ENCODE results near the gene NFATC4. TPM values are rescaled to one million over a fixed set of nuclear protein-coding genes. Genes with fewer than 3 reads are reported as not detected.

NFATC4 gene
- total RNA-seq, 1 experiment from 2014 or later: 21.6 TPM

GRCh38 chr14:24427537-24428508 lies 59.8 kb downstream of the NFATC4 start:
- no peak for DNase-seq (ENCODE audit: low read depth)

- DNase-seq (ENCODE audit: low read depth): no peak
Measured at GRCh38 chr14:24428628-24429394, 60.8 kb downstream of the NFATC4 start.

Other genes starting within 250 kb of the NFATC4 start
- 8.0 and 12.9 TPM in 2 replicates for gene FITM1, start 237.5 kb upstream of the NFATC4 start, total RNA-seq (2014; rRNA removed)
- gene PSME1, start 232.0 kb upstream of the NFATC4 start, total RNA-seq (2014; rRNA removed): 90.0 and 143 TPM in 2 replicates
- 25.2 and 25.6 TPM in 2 replicates for gene EMC9, start 226.6 kb upstream of the NFATC4 start, total RNA-seq (2014; rRNA removed)
- gene PSME2, start 221.6 kb upstream of the NFATC4 start, total RNA-seq (2014; rRNA removed): 48.4 and 81.9 TPM in 2 replicates
- 44.2 and 82.1 TPM in 2 replicates for gene RNF31, start 220.7 kb upstream of the NFATC4 start, total RNA-seq (2014; rRNA removed)
- gene IRF9, start 206.9 kb upstream of the NFATC4 start, total RNA-seq (2014; rRNA removed): 43.3 and 70.1 TPM in 2 replicates
- 1.6 and 5.5 TPM in 2 replicates for gene REC8, start 196.1 kb upstream of the NFATC4 start, total RNA-seq (2014; rRNA removed)
- 75.0 and 87.9 TPM in 2 replicates for gene IPO4, start 179.4 kb upstream of the NFATC4 start, total RNA-seq (2014; rRNA removed)
- 84.2 and 85.8 TPM in 2 replicates for gene TM9SF1, start 172.7 kb upstream of the NFATC4 start, total RNA-seq (2014; rRNA removed)
- gene TSSK4, start 162.5 kb upstream of the NFATC4 start, total RNA-seq (2014; rRNA removed): not detected in 2 replicates
- gene CHMP4A, start 154.7 kb upstream of the NFATC4 start, total RNA-seq (2014; rRNA removed): 48.6 and 54.1 TPM in 2 replicates
- 16.6 and 18.5 TPM in 2 replicates for gene MDP1, start 152.1 kb upstream of the NFATC4 start, total RNA-seq (2014; rRNA removed)
- 260 and 318 TPM in 2 replicates for gene NEDD8, start 135.8 kb upstream of the NFATC4 start, total RNA-seq (2014; rRNA removed)
- 83.1 and 87.8 TPM in 2 replicates for gene GMPR2, start 135.3 kb upstream of the NFATC4 start, total RNA-seq (2014; rRNA removed)
- gene TINF2, start 125.6 kb upstream of the NFATC4 start, total RNA-seq (2014; rRNA removed): 55.9 and 56.6 TPM in 2 replicates
- 0.38 and 2.5 TPM in 2 replicates for gene TGM1, start 105.0 kb upstream of the NFATC4 start, total RNA-seq (2014; rRNA removed)
- 29.0 and 29.4 TPM in 2 replicates for gene RABGGTA, start 96.6 kb upstream of the NFATC4 start, total RNA-seq (2014; rRNA removed)
- gene DHRS1, start 68.4 kb upstream of the NFATC4 start, total RNA-seq (2014; rRNA removed): 14.4 and 16.1 TPM in 2 replicates
- 23.0 and 23.7 TPM in 2 replicates for gene NOP9, start 68.3 kb upstream of the NFATC4 start, total RNA-seq (2014; rRNA removed)
- gene CIDEB, start 60.2 kb upstream of the NFATC4 start, total RNA-seq (2014; rRNA removed): 0.34 TPM in 1 of 2 replicates, not detected in the other
- 2.4 and 2.5 TPM in 2 replicates for gene LTB4R2, start 58.0 kb upstream of the NFATC4 start, total RNA-seq (2014; rRNA removed)
- 0.90 and 1.7 TPM in 2 replicates for gene LTB4R, start 56.7 kb upstream of the NFATC4 start, total RNA-seq (2014; rRNA removed)
- gene ADCY4, start 33.1 kb upstream of the NFATC4 start, total RNA-seq (2014; rRNA removed): under 0.01 TPM in 1 of 2 replicates, not detected in the other
- not detected in 2 replicates for gene RIPK3, start 28.2 kb upstream of the NFATC4 start, total RNA-seq (2014; rRNA removed)
- 0.06 TPM in 2 replicates for gene NYNRIN, start 30.8 kb downstream of the NFATC4 start, total RNA-seq (2014; rRNA removed)
- 1.3 and 1.9 TPM in 2 replicates for gene CBLN3, start 61.5 kb downstream of the NFATC4 start, total RNA-seq (2014; rRNA removed)
- gene KHNYN, start 61.8 kb downstream of the NFATC4 start, total RNA-seq (2014; rRNA removed): 27.0 and 29.7 TPM in 2 replicates
- gene SDR39U1, start 74.6 kb downstream of the NFATC4 start, total RNA-seq (2014; rRNA removed): 22.3 and 26.6 TPM in 2 replicates
- not detected in 2 replicates for gene CMA1, start 140.1 kb downstream of the NFATC4 start, total RNA-seq (2014; rRNA removed)
- not detected in 2 replicates for gene CTSG, start 208.1 kb downstream of the NFATC4 start, total RNA-seq (2014; rRNA removed)
- gene GZMH, start 241.5 kb downstream of the NFATC4 start, total RNA-seq (2014; rRNA removed): not detected in 2 replicates